ENCODE data around the gene TBC1D8B. TPM values are rescaled to one million over a fixed set of nuclear protein-coding genes. Genes with fewer than 3 reads are reported as not detected.

TBC1D8B gene
- total and polyA plus RNA-seq, 2 of the 4 experiments (the other 2 are of a cell fraction) = 8.3 to 10.4 TPM

DNA sequence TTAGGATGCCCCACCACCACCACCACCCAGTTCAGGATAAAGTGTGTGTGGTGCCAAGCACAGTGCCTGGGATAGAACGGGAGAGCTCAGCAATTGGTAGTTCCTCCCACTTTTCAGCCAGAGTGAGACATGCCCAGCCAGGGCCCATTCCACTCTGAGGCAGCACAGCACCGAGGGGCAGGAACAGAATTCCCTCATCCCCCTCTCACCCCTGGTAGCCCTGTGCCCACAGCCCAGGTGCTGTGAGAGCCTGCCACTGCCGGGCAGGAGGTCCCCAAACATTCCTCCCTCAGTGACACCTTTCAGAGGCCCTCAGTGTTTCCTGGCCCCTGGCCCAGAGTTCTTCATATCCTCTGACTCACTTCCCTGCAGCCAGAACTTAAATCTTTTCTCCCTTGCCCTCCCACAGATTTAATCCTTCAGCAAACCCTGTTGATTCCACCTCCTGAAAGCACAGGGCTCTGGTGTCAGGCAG, 92.5 kb downstream of the TBC1D8B start:
- Histone ChIP-seq H4K5ac (ENCODE audit: low read depth, low read length) (no peak overlapping the region), H4K91ac (ENCODE audit: insufficient read depth, low read depth, low read length) (no peak overlapping the region), H3K23ac (ENCODE audit: low read depth, low read length) (no peak overlapping the region), H2AK9ac (replicated peaks; ENCODE audit: low read depth, low read length, poor library complexity) (peak overlapping the region; percentile 13), H3K4me2 (ENCODE audit: low read depth, low read length) (no peak overlapping the region), H3K9me1 (ENCODE audit: insufficient read depth, low read length) (peaks cover 11% of the 10 kb centered on the region; the same call in 1 of the 2 replicates), H3K27ac (ENCODE audit: insufficient read depth, low read length) (no peak overlapping the region), H3K9ac (ENCODE audit: low read depth, low read length) (no peak overlapping the region), H2BK20ac (ENCODE audit: low read depth, low read length) (0 out of 2 replicates have a peak overlapping the region, but pooled peaks have one; percentile 22), H3K36me3 (ENCODE audit: control insufficient read depth, insufficient read depth, low read length) (no peaks in the 10 kb centered on the region), H2BK15ac (ENCODE audit: low read depth, low read length) (no peak overlapping the region; the same call in 2 of the 3 replicates), H3K56ac (ENCODE audit: extremely low read depth, insufficient read depth, low read length) (no peak overlapping the region), H3K9me3 (ENCODE audit: control insufficient read depth, insufficient read depth, low read length) (no peaks in the 10 kb centered on the region), H4K8ac (ENCODE audit: low read depth in 2 of 2, low read length in 2 of 2) (0 out of 4 replicates have a peak overlapping the region, but pooled peaks of 1 of the 2 experiments have one; percentile 7), H3K18ac (ENCODE audit: low read depth, low read length) (no peak overlapping the region), H2AK5ac (ENCODE audit: low read depth, low read length) (0 out of 2 replicates have a peak overlapping the region, but pooled peaks have one; percentile 21), H4K20me1 (ENCODE audit: insufficient read depth, low read length) (no peaks in the 10 kb centered on the region), H3K4me3 (ENCODE audit: insufficient read depth, low read depth, low read length) (no peak overlapping the region), H2BK5ac (ENCODE audit: low read depth, low read length, poor library complexity, severe bottlenecking) (no peak overlapping the region), H2BK120ac (ENCODE audit: low read depth, low read length) (peak overlapping the region; percentile 28; the same call in 1 of the 2 replicates), H3K27me3 (ENCODE audit: control insufficient read depth, insufficient read depth, low read length) (peaks cover 17% of the 10 kb centered on the region), H3K79me1 (ENCODE audit: low read depth in 1 of 2, low read length in 2 of 2) (no peaks in the 10 kb centered on the region), H2AFZ (replicated peaks; ENCODE audit: low read length, poor library complexity) (peak overlapping the region; percentile 59), H3K4ac (ENCODE audit: low read depth, low read length) (no peak overlapping the region), H3K14ac (replicated peaks; ENCODE audit: low read depth, low read length) (no peak overlapping the region), H3K4me1 (ENCODE audit: control insufficient read depth, insufficient read depth, low read length) (0 out of 2 replicates have a peak, but pooled peaks cover 3% of the 10 kb centered on the region)
- dilution Hi-C loops (cut with HindIII; ENCODE audit: low sequenced_read_pairs, unreplicated experiment) = no loop called here
- WGBS, 2 experiments (ENCODE audit: extremely low coverage in 2 of 2, insufficient read length in 1 of 2) = 40% methylated on average over 1 of the region's 3 CpGs; no CpG with 5 or more reads in 1 of the 2 experiments
- BruUV-seq (replicated peaks) = no TSS peak
- CTCF ChIA-PET = interaction anchor here (0.6 to 1.5 kb wide), 6 partner anchors 21 to 1024 kb away, joined by 3 to 7 read pairs (median 4); no protein-coding TSS in a partner anchor
- intact Hi-C loops (cut with micrococcal nuclease) = loop anchor here (1.0 to 10.0 kb wide), 9 partner anchors 38 to 1000 kb away; partner anchors contain the start of genes NCBP2L, PRPS1, RBM41 and TSC22D3
- DNase-seq (peak; percentile 76), ATAC-seq (ENCODE audit: low read depth) (peak; percentile 60)
- in situ Hi-C loops (cut with MboI; ENCODE audit: low sequenced_read_pairs) = no loop called here
- POLR2A ChIA-PET (ENCODE audit: unreplicated experiment) = no interaction called here
- TF ChIP-seq RCOR1 (IDR thresholded peaks at IDR 0.05; ENCODE audit: insufficient replicate concordance, low read length) (no peak), ELK1 (IDR thresholded peaks at IDR 0.05; ENCODE audit: borderline replicate concordance, low read depth, low read length) (no peak), FOS (IDR thresholded peaks at IDR 0.05; ENCODE audit: low read depth, low read length) (peak; percentile 28; the same call in 1 of the 2 replicates), CEBPB (IDR thresholded peaks at IDR 0.05; ENCODE audit: low read depth, low read length) (no peak)
- TF ChIP-seq, protein P1, sequence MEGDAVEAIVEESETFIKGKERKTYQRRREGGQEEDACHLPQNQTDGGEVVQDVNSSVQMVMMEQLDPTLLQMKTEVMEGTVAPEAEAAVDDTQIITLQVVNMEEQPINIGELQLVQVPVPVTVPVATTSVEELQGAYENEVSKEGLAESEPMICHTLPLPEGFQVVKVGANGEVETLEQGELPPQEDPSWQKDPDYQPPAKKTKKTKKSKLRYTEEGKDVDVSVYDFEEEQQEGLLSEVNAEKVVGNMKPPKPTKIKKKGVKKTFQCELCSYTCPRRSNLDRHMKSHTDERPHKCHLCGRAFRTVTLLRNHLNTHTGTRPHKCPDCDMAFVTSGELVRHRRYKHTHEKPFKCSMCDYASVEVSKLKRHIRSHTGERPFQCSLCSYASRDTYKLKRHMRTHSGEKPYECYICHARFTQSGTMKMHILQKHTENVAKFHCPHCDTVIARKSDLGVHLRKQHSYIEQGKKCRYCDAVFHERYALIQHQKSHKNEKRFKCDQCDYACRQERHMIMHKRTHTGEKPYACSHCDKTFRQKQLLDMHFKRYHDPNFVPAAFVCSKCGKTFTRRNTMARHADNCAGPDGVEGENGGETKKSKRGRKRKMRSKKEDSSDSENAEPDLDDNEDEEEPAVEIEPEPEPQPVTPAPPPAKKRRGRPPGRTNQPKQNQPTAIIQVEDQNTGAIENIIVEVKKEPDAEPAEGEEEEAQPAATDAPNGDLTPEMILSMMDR (conservative IDR thresholded peaks at IDR 0.05; ENCODE audit: low read depth, low read length) = no peak
